Stimulated activated CD8-positive, alpha-beta memory T cell treated with anti-CD3 and anti-CD28 coated beads, Interleukin-12 subunit alpha, Interleukin-12 subunit beta, amount 100 ng/mL, for 4 hours (primary cell): ENCODE results near the gene URB1.
"Not testable (repeated sequence)": the region's sequence is repeated elsewhere in the genome, so short reads cannot be mapped to it uniquely, and the experiment has no call there.

Source experiments
- DNase-seq: peaks from one replicate; pipeline ENCODE4 v3.0.0-alpha.2; 2020; ENCODE audit warnings: low read depth

Gene URB1

DNA sequence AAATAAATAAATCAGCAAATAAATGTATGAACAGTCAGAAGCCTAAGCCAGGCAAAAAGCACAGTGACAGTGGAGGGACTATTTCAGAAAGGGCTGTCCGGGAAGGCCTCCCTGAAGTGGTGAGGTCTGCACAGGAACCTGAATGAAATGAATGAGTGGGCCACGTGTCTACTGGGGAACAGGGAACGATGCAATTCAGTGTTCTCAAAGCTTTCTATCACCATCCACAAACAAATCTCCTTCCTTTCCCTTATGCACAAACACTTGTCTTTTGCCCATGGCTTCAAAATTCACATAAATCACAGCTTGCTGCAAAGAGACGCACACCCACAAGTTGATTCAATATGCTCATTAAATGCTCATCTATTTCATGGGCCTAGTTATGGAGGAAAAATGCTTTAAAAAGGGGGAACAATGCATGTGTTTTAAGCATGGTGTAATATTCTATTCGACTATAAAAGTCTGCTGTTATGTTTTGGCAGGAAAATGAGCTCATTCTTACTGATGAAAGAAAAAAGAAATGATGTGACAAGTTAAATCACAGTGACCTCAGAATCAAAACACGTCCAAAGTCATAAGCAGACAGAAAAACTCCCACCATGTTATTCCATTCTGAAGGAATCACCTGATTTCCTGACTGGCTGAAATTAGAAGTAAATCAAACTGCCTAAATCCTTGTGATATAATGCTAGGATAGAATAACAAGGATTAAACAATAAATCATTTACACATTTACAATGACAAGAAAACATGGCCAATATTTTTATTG lies 21.6 kb downstream of the URB1 start:
- no peak for DNase-seq

DNA sequence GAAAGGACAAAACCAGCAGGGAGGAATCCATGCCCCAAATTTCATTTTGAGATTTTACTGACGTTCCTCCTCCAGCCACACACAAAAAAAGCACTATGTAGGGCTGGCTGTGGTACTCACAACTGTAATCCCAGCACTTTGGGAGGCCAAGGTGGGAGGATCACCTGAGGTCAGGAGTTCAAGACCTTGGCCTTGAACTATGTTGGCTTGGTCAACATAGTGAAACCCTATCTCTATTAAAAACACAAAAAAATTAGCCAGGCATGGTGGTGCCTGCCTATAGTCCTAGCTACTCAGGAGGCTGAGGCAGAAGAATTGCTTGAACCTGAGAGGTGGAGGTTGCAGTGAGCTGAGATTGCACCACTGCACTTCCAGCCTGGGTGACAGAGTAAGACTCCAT lies 23.9 kb downstream of the URB1 start:
- not testable (repeated sequence) for DNase-seq

DNA sequence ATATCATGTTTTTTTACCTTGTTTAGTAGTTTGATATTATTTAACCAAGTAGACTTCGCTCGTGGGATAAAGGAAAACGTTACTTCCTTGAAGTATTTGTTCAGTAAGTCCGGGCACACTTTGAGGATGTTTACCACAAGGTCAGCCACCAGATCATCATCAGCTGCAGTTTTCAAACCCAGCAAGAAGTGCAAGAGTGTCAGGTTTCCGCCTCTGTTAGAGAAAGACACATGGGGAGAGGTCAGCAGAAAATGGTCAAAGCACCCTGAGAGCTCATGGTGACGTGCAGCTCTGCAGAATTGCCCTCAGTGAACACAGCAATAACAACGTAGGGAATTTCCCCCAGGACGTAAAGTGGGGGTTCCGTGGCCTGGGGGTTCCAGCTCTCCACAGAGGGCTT lies 24.4 kb downstream of the URB1 start:
- DNase-seq = no peak

DNA sequence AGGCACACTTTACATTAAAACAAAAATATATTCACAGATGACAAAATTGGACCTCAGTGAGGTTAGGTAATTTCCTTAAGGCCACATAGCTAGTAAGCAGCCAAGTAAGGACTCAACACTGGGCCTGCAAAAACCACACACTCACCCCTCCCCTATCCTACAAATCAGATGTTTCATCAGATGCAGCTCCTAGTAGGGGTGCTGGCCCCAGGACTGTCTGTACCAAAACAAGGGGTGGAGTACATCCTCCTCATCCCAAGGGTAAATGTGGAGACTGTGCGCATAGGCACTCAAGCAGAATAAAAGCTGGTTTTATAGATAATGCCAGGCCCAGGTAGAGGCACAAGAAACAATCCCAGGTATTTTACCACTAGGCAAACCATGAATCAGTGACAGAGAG lies 25.7 kb downstream of the URB1 start:
- DNase-seq = no peak

DNA sequence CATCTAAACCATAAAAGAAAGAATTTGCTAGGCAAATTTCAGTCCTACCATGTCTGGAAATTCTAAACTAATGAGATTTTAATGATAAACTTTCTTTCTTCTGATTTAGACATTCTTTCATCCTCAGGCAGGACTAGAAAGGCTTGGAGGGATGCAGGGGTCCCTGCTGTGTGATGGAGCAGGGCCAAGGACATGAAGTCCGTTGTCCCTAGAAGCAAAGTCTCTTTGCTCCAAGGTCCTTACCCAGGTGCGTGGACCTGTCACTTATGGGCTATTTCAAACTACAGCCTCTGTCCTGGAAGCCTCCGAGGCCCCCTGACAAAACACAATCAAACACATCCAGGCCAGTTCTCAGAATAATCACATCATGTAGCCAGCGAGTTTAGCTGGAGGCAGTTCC lies 26.6 kb downstream of the URB1 start:
- no peak for DNase-seq

DNA sequence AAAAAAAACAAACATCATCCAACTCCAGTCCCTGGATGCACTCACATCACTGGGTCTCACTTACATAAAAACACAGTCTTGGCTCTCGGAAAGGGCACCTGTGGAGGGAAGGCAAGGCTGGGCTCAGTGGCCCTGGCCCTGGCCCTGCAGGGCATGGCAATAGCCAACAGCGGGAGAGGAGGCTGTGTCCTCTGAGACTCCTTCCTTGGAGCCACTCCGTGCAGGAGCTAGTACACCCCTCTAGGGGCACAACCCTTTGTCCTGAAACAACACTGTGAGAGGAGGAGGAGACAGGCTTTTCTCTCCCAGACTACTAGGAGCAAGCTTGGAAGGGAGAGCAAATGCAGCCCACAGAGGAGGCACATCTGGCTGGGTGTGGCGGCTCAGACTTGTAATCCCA lies 28.0 kb downstream of the URB1 start:
- DNase-seq = no peak

DNA sequence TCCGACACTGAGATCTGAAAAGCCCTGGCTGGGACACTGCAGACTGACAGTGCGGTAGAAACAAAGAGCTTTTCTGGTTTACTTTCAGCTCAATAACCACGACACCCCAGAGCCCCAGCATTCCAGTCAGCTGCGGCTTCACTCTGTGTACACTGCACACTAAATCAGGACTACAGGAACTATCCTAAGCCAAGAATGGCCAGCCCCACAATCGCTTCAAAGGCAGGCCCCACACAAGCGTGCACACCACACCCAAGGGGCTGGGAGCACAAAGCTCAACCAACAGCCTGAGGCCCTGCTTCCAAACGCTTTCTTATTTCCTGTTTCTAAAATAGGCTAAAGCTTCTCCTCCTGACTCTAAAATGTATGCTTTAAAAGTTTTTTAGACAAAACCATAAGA lies 28.4 kb downstream of the URB1 start:
- no peak for DNase-seq

DNA sequence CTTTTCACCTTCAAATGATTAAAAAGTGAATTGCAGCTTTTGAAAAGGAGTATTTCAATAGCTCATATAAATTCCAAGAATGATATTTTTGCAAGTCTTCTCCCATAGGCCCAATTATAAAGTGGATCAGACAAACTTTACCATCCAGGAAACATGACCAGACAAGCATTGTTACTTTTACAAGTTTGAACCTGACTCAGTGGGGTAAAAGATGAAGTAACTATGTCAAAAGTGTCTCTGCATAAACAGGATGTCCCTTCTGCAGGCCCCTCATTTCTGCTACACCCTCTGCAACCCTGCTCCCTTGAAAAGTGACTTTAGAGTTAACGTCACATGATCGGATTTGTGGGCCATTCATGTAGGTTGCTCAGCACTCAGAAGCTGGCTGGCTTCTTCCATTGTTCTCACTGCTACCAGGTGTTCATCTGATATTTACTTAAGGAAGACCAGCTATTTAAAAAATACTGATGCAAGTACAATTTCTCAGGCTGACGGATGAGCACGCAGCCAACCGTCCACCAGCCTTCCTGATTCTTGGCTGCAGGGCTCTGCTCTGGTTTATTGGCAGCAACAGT lies 32.3 kb downstream of the URB1 start:
- DNase-seq = no peak

DNA sequence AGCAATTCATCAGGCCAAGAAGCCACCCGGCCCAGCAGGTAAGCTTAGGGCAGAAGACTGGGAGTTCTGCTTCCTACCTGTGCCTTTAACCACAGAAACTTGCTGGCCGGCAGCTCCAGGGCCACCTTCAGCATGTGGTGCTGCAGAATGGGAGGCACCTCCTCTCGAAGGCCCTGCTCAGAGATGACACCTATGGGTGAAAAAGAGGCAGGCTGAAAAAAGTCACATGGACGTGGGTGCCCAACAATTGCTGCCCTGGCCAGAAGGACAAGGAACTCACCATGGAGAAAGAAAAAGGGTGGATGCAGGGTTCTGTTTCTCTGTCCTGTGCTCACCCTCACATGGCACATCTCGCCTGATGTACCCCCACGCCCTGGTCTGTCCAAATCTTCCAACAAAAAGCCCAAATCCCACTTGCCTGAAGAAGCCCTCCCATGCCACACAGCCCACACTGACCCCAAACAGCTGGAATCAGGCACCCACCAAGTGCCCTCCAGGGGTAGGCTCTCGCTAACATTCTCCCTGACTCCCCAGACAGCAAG lies 33.0 kb downstream of the URB1 start:
- DNase-seq = no peak

DNA sequence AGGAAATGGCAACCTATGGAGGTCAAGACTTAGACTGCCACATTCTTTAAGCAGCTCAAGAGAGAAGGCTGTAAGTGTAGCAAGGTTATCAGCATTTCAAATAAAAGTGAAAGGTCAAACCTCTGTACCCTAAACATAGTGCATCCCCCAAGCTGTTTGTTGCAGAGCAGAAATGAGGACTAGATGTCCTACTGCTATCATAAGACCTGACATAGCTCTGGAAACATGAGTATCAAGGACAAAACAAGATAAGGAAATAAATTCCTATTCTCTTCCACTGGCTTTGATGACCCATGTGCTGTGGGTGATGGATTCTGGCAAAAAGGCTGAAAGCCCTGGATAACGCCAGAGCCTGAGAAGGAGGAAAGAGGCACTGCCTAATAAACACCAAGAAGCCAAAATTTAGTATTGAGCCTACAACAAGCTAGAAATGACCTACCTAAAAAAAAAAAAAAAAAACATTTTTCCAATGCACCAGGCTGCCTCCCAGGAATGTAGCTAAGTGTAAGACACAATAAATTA lies 35.9 kb downstream of the URB1 start:
- no peak for DNase-seq

DNA sequence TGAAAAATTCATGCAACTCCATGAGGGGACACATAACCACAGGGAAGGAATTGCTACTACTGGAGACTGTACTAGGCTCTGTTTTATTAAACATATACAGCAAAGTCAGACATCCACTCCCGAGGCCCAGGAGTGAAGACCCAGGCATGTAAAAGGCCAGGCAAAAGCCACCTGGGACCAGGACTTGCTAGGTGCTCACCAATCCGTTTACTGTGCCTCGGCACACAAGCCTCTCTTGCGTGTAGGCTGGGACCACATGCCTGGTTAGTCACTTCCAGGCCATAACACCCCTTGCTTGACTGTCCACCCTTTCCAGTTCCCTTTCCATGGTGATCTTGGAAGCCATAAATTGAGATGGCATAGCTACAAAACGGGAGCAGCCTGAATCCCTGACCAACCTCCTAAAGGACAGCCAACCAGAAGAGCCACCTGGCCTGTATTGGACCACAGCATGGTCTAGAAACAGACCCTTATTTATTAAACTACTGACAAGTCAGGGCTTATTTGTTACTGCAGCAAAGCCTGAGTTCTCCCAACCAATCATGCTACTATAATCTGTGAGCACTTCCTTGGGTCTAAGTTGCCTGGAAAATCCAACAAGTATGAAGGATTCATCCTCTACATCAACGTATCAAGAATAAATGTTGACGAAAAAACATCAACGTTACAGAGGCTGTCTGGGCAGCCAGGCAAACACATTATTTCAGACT lies 39.7 kb downstream of the URB1 start:
- no peak for DNase-seq

DNA sequence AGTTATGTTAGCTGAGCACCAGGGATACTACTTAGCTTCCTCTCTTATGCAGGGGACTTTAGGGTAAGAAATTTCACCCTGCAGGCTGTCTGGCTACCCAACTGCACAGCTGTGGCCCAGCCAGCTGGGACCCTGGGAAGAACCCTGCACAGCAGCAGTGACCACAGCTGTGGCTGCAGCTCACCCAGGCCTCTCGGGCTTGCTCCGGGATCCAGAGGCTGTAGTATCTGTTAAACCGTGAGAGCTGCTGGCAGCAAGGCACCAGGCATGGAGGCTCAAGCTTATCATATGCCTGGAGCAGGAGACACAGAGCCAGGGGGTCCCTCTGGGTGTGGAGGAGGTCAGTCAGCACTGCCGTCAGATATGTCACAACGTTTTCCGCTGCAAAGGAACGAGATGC lies 40.3 kb downstream of the URB1 start:
- no peak for DNase-seq

DNA sequence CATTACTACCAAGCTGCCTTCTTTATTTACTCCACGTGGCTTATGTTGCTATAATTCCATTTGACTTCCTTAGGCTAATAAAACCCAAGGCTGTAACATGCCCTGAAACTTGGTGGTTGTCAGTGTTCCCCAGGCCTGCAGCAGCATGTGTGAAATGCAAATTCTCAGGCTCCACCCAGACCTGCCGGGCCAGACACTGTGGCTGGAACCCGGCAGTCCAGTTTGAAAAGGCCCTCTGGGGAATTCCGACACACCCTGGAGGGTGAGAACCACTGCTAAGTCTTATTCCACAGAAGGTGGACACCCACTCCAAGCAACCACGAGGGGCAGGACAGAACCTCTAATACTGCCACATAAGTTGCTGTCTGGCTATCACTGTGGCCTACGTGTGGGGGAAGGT lies 41.4 kb downstream of the URB1 start:
- DNase-seq = no peak

DNA sequence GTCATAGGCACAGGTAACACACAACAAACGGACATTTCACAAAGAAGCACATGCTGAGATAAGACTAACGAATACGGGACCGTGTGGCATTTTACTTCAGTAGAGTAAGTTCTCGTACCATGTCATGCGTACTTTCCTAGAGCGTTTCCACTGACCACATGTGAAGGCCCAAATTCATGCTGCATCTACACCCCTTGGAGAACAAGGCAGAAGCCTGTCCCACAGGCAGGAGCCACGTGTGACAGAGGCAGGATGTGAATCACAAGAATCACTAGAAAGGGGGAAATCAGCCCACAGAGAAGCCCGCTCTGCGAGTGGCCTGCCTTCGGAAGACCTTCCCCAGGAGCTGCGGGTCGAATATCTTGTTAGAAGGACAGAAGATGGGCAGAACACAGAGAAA lies 41.8 kb downstream of the URB1 start:
- no peak for DNase-seq

DNA sequence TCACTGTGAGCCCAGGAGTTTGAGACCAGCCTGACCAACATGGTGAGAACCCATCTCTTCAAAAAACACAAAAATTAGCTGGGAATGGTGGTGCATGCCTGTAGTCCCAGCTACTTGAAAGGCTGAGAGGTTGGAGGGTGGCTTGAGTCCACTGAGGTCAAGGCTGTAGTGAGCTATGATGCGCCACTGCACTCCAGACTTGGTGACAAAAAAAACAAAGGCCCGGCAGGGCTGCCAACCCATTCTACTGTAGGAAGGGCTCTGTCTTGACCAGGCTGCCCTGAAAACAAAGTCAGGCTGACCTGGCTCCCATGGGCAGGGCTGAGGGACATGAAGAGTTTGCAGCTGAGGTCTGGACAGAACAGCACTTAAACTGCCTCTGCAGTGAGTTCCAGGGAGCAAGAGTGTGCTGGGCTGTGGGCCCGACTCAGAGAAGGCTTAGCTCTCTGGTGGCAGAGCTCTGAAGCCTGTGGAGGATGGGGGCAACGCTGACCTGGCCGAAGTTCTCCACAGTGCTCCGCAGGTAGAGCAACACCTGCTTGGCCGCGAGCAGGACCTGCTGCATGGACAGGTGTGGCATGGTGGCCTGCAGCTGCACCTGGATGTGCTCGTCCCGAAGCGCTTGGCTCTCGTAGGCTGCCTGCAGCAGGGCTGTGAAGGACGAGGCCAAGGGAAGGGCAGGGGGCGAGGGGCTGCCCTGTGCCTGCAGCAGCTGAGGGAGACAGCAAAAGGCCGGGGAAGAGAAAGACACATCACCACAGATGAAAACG lies 42.4 kb downstream of the URB1 start:
- DNase-seq = no peak

DNA sequence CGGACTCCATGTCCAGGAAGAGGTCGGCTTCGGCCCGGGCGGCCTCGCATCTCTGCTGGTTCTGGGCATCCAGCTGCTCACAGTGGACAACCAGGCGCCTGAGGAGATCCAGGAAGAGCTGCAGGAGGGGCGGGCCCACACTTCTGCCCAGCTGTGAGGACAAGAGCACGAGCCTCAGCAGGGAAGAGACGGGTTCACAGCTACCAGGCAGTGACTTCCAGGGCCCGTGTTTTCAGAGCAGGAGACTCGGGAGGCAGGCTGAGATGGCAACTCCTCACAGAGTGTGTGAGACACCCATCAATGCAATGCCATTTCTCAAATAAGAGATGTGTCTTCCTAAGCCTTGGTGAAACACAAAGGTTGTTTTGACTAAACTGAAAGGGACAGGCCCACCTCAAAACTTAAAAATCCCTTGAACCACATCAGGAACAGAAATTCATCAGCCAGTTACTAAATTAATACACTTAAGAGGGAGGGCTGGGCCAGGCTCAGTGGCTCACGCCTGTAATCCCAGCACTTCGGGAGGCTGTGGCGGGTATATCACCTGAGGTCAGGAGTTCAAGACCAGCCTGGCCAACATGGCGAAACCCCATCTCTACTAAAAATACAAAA lies 43.4 kb downstream of the URB1 start:
- DNase-seq = no peak

DNA sequence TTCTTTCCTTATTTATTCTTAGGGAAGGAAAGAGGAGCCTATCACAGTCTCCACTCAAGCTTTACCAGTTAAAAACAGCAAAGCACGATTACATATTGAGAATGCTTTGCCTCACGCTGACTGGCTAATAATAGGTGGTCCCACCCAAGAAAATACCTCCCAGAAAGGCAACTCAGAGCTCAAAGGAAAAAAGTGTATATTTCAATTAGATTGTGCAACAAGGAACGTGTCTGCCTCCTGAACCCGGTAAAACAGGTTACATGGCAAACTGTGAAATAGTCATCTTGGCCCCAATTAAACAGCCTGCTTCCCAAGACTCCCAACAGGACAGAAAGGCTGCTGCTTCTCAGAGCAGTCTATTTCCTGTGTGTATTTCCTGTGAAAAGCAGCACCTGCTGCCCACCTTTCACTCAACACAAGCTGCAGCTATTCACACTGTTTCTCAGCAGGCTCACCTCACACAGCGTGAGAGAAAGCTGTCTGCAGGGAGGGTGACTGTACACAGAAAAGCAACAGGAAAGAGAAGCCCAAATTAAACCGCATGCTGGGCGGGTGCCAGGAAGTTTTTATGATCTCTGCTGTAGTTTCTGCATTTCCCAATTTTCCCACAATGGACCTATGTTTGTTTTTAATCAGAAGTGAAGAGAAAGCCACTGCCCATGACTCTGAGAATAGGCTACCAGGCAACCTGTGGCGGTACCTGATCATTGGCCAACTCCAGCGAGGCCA lies 44.0 kb downstream of the URB1 start:
- no peak for DNase-seq

DNA sequence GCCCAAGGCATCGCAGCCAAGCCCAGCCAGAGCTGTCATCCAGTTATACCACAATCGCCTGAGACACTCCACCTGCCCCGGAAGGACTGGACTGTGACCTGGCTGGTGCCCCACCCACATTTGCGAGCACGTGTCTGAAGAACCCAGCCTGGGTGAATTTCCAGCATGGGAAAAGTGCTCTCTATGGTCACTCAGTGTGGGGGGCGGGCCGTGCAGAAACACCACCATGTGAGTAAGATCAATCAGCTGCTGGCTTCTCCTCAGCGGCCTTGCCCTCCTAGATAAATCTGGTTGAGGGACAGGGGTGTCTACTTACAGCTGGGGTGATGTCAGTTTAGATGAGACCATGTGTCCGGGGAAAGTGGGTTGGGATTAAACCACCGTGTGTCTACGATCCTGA lies 44.8 kb downstream of the URB1 start:
- DNase-seq = no peak

DNA sequence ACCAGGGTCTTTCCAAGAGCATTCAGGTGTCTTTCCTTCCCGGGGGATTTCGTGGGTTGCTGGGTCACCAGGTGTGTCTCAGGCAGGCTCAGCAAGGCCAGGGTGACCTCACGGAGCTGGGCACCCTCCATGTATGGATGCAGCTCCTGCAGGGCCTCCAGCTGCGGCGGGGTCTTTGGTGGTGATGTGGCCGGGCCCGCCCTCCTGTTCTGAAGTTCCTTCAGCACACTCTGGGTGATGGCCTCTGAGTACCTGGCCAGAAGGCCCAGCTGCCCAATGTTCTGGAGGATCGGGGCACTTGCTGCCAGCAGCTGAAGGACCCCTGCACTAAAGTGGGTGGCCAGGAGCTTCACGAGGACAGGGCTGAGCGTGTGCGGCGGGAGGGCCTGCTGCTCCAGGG lies 45.5 kb downstream of the URB1 start:
- DNase-seq = no peak

DNA sequence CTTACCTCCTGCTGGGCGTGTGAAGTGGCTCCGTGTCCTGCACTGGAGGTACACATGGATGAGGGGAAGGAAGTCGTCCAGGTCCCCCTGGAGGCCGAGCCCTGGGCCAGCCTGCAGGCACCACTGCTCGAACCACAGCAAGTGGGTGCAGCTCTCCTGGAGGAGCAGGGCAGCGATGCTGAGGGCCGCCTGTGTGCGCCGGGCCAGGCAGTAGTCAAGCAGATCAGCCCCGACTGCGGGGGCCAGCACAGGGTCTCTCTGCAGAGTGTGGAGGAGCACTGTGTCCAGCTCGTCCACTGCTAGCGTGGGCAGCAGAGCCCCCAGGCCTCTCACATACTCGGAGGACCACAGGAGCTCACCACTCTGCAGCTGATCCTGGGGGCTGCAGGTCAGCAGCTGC lies 45.9 kb downstream of the URB1 start:
- no peak for DNase-seq
